SK-N-MC (cell line): ENCODE results near the gene DTWD1.

ENCODE experiments used
- EZH2 ChIP-seq: fragments of 200-600 bp; sonication (generic); IDR thresholded peaks from one replicate; pipeline ENCODE4 v1.6.1; 2017; ENCODE audit warnings: antibody characterized with exemption
- FOXP2 ChIP-seq: optimal IDR thresholded peaks from 2 replicates; pipeline ENCODE3; 2011; ENCODE audit warnings: mild to moderate bottlenecking, moderate library complexity; ENCODE audit not compliant: insufficient read depth; ENCODE audit errors: extremely low read length, control extremely low read depth
- POLR2AphosphoS5 ChIP-seq: IDR thresholded peaks from 2 replicates; pipeline ENCODE4 v1.6.1; 2012; ENCODE audit warnings: mild to moderate bottlenecking, low read depth, low read length, borderline replicate concordance

- TF ChIP-seq EZH2 (no peak), POLR2AphosphoS5 (no peak), FOXP2 (no peak)
Observed at GRCh38 chr15:49621401-49621811, 558 bp downstream of the DTWD1 start.
